Measurements from ENCODE around the gene KBTBD13.

DNA sequence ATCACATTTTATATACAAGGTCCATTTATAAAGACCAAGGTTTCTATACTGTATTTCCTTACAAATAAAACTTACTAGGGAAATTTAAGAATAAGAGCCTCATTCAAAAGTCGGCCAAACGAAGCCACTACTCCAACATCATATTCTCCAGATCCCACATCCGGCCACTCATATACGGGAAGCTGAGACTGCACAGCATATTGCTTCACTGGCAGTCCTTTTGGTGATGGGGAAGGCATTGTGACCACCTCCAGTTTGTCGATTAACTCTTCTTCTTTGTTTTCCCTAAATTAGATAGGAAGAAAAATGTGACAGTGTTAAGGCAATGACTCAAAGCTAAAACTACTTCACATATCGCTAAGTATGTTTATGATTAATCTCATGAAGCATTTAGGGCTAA, 49.8 kb upstream of the KBTBD13 start:
- TF ChIP-seq, protein P1, sequence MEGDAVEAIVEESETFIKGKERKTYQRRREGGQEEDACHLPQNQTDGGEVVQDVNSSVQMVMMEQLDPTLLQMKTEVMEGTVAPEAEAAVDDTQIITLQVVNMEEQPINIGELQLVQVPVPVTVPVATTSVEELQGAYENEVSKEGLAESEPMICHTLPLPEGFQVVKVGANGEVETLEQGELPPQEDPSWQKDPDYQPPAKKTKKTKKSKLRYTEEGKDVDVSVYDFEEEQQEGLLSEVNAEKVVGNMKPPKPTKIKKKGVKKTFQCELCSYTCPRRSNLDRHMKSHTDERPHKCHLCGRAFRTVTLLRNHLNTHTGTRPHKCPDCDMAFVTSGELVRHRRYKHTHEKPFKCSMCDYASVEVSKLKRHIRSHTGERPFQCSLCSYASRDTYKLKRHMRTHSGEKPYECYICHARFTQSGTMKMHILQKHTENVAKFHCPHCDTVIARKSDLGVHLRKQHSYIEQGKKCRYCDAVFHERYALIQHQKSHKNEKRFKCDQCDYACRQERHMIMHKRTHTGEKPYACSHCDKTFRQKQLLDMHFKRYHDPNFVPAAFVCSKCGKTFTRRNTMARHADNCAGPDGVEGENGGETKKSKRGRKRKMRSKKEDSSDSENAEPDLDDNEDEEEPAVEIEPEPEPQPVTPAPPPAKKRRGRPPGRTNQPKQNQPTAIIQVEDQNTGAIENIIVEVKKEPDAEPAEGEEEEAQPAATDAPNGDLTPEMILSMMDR (IDR thresholded peaks at IDR 0.05): no peak
- TF ChIP-seq POLR2A (IDR thresholded peaks at IDR 0.05): no peak

Measured in heart left ventricle (tissue), 13 donors.